GM19463 (cell line): ENCODE measurements around the gene PRKCE.

Experiments used
- ATAC-seq: cut with Tn5 transposase; IDR thresholded peaks from one replicate; pipeline ENCODE4 v1.9.1; 2021; ENCODE audit warnings: mild to moderate bottlenecking, moderate library complexity; ENCODE audit not compliant: unreplicated experiment

Gene PRKCE

DNA sequence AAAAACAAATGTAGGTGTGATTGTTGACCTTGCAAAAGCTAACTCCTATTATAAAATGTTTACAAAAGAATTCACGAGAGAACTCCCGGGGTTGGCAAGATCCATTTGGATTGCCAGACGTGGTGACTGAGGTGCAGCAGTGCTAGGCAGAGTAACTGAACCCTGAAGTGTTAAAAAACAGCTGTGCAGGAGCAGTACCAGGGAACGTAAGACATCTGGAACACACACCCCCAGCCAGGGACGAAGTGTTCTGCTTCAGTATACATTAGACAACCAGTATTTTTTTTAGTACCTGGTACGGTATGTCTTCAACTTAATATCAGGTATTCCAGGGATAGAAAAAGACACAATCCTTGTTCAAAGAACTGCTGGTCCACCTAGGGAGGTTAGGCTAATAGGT is 373.6 kb downstream of the PRKCE start:
- ATAC-seq = no peak

DNA sequence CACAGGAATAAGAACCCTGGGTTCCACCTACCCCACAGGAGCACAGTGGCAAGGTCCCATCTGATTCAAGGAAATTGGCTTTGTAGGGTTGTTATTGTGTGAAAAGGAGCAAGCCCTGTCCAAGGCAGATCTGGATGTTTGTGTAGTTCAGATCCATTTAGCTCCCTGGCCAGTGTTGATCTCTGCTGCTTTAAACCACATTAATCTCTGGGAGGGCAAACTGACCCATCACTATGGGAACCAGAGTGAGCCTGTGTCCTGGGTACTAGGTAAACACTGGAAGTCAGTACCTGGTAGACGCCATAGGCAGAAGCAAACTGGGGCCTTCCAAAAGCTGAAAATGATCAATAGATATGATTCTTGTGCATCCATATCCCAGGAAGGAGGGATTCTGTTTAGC is 374.2 kb downstream of the PRKCE start:
- no peak for ATAC-seq

DNA sequence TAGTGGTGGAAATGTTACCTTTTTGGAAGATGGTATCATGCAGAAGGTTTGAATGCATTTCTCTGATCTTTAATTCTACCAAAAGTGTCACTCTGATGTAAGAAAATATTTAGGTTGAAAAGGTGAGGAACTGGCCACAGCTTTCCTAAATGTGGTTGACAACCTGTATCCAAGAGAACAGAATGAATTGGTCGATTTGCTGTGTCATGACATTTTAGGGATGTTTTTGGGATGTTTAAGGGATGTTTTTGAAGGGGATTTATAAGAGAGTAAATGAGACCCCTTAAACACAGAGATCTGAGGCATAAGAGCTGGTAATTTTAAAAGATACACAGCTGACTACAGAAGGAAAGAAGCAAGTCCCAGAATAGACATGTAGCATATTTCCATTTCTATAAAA is 375.0 kb downstream of the PRKCE start:
- no peak for ATAC-seq

DNA sequence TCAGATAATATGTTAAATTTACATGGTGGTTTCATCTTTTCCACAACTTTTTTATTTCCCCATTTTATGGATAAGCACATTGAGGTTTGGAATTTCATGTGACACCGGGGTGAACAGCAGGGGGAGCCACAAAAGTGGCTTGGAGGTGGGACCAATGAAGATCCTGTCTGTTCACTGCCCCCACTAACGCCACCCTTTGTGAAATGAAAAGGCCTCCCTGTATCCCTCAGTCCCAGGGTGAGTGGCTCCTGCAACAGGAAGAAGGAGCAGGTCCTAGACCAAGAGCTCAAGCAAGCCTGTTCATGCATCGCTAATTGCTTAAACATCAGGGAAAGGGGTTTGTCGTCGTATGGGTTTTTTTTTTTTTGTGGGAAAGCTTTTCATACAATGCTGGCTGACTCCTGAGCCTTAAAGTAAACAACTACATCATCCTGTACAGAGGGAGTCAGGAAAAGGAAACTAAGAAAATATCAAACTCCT is 377.9 kb downstream of the PRKCE start:
- ATAC-seq = no peak

- no peak for ATAC-seq
Measured at GRCh38 chr2:46030330-46030729, 378.9 kb downstream of the PRKCE start.

DNA sequence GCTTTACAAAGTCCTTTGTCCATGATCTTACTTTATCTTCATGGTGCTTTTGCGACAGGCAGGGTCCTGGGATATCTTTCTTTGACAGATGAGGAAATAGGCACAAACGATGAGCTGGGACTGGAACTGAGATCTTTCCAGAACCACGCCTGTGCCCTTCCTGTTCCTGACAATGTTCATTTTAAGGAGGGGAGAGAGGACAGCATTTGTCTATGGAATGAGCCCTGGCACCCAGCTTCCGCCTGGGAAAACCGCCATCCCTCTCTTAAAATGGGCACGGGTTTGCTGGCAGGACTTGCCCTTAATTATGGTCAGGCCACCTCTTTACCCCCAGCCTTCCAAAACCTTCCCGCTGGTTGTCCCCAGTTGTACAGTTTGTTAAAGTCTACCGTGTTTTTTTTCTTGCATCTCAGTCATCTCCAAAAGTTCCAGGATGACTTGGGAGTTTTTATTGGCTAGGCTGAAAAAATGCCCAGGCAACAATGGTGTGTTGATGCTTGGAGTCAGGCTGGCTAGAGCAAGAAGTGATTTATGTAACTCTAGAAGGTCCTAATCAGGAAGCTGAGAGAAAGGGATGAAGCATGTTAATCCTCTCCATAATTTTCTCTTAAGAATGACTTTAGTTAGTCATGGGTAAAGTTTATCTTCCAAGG is 380.8 kb downstream of the PRKCE start:
- no peak for ATAC-seq

- no peak for ATAC-seq
Measured at GRCh38 chr2:46032996-46033395, 381.5 kb downstream of the PRKCE start.

DNA sequence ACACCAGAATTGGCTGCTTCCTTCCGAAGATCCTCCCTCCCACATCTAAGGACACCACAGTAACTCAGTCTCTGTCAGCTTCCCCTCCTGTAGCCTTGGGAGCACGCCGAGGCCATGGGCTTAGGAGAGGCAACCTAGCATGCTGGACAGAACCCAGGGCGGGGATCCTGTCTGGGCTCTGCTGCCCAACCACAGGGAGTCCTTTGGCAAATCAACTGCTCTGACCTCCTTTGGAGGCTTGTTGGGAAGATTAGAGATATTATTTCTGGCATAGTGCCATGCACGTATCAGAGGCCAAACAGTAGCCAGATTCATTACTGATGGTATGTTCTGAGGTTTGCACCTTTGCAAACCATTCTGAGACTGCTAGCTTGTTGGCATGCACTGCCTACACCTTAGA is 383.1 kb downstream of the PRKCE start:
- no peak for ATAC-seq

DNA sequence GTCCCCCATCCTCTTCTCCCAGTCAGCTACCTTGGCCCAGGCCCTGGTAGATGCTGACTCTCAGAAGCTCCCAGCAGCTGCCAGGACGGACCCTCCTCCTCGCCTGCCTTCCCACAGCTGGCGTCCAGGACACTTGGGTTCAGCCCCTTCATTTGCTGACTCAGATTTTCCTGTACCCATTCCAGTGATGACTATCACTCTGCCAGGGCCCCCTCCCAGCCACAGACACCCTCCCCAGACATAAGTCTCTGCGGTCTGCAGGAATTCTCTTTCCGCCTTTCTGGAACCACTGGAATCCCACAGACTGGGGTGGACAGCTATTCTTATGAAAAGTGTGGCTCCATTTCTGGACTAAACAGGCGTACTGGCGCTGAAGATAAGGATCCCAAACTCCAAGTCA is 385.5 kb downstream of the PRKCE start:
- ATAC-seq = no peak

GRCh38 chr2:46039543-46040303 is 388.2 kb downstream of the PRKCE start:
- ATAC-seq = no peak

DNA sequence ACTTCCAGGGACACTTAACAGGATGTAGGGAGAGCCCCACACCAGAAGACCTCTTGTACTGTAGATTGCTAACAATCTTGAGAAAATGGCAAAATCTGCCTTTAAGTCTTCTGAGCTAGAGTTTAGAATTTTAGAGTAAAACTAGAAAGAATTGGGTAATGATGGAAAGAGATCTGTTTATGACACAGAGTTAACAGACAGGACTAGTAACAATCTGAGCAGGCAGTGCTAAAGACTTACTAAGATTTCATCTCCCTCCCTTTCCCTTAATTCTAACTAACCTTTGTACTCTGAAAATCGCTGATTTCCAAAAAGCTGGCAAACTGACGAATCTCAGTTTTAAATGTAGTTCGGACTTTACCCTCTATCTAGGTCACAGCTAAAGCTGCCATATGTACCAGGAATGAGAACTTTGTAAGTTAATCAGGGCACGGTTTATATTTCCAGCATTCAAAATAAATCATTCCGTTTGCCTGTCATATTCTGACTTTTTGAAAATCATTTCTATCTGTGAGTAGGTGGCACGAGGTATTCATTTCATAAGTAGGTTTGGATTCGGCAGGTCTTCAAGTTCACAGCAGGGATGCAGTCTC is 389.2 kb downstream of the PRKCE start:
- no peak for ATAC-seq

DNA sequence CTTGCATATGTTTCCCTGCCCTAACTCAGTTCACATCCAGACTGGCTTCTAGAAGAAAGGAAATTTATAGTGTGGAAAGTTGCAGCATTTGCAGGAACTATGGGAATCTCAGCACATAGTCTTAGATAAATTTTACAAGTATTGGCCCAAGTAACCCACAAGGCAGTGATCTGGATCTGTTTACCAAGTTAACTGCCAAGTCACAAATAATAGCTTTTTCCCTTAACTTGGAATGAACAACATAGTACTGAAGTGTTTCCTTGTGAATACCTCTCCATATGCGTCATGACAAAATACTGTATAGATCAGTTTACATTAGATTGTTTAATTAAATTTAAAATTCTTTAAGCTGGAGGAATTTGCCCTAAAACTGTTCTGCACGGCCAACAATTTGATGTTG is 390.0 kb downstream of the PRKCE start:
- no peak for ATAC-seq

GRCh38 chr2:46042207-46042637 is 390.7 kb downstream of the PRKCE start:
- ATAC-seq = no peak

DNA sequence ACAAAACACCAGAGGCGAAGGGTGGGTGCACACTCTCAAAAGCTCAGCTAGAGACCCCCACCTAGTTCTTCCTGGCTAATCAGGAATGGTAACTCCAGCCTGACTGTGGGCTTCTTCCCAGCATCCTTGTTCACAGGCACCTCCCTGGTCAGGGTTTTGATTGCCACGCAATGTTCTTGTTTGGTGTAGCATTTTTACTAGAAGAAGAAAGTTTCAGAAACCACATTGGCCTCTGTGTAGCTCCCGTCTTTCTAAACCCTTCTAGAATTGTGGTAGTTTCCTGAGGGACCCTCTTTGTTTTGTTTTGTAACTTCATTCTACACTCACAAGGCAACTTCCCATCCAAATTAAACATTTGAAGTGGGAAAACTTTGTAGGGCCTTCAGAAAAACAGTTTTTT is 391.2 kb downstream of the PRKCE start:
- no peak for ATAC-seq

DNA sequence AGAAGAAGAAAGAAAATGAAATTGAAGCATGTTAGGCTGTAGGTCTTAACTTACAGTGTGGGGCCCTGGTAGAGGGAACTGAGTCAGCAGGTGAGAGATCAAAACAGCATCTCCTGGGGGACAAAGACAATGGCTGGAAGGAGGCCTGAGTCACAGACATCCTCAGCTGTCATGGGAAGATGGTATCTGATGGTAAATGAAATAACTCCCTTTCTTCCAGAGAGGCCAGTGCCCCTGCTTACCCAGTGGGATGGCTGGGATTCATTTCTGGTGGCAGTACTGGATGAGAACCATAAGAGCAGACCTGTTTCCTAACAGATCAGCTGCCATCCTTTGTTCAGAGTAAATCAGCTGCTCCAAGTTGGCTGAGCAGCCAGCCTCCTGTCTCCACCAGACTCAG is 394.4 kb downstream of the PRKCE start:
- ATAC-seq = no peak

GRCh38 chr2:46047290-46047689 is 395.8 kb downstream of the PRKCE start:
- ATAC-seq = no peak

DNA sequence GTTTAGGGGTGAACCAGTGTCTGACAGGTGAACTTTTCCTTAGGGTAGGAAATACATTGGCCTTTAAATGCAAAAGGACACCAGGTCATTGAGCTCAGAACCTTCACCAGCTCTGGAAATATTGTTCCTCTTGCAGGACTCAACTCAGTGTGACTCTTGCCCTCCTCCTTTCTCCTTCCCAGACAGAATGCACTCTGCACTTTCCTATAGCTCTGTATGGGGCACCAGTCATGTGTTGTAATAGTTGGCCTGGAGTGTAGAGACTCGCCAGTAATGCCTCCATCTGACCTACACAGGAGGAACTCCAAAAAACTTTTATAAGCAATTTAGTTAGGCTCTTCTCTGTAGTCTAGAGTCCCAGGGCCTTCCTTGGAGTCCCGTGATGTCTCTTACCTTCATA is 397.2 kb downstream of the PRKCE start:
- ATAC-seq = no peak

DNA sequence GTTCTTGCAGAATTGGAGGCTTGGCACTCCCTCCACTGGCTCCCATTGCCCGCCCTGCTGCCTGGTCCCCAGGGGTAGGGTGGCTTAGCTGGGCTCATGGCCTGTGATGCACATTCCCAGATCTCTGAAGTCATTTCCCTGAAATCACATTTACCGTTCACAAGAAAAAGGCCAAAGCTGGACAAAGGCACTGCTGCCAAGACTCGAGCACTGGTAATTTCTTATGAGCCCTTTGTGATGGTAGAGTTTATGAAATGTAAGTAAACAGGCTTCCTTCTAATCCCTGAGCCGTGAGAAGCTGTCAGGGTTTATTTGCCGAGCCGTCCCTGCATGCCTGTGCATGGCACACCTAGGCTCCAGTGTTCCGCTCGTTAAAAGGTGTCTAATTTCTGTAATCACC is 398.6 kb downstream of the PRKCE start:
- no peak for ATAC-seq

GRCh38 chr2:46050489-46050888 is 399.0 kb downstream of the PRKCE start:
- ATAC-seq = no peak

GRCh38 chr2:46051085-46051484 is 399.6 kb downstream of the PRKCE start:
- ATAC-seq = no peak

GRCh38 chr2:46053564-46053963 is 402.1 kb downstream of the PRKCE start:
- no peak for ATAC-seq

DNA sequence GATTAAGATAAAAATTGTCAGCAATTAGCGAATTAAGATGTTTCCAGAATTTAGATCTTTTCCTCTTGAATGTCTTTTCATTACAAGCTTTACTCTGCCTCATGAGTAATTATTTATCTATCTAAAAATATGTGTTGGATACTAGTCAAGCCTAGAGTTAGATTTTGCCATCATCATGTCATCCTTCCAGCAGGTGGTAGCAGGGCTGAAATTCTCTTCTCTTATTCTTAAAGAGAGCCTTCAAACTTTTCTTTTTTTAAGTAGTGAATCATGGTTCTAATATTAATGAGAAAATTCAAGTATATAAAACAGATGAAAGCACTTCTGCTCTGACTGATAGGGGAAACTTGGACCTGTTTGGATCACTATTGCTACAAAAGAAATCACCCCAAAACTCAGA is 405.1 kb downstream of the PRKCE start:
- ATAC-seq = no peak
